Adipose tissue (tissue), 3 donors: ENCODE measurements around the gene COL4A1. TPM values are rescaled to one million over a fixed set of nuclear protein-coding genes. Genes with fewer than 3 reads are reported as not detected.

Experiments
- H3K27ac ChIP-seq: one replicate; pipeline ENCODE4 v1.5.1; 2013; ENCODE audit warnings: low read depth, low read length
- WGBS, 3 donors: extraction: QIAGEN DNeasy Blood & Tissue Kit; methylation state at CpG; one replicate each; pipeline ENCODE4 v1.1.7; 2013; 5-methylcytosine and 5-hydroxymethylcytosine counted together
- polyA plus RNA-seq, 3 donors: library from polyadenylated mRNA; stranded (reverse); fragments of 200-250 nt; gene quantifications; one replicate each; pipeline ENCODE4 v1.2.3, GENCODE V29; 2013
- donor health status: healthy with polysubstance abuse.
- donor health status: Bipolar disorder and iron deficiency.
- donor health status: healthy.

COL4A1 gene
- polyA plus RNA-seq, 3 donors, result 103 to 773 (median 225) TPM

GRCh38 chr13:110182003-110182402 lies 125.0 kb downstream of the COL4A1 start:
- 82 to 86% (median 82%) methylated on average over 11 of the region's 11 CpGs for WGBS, 3 donors

DNA sequence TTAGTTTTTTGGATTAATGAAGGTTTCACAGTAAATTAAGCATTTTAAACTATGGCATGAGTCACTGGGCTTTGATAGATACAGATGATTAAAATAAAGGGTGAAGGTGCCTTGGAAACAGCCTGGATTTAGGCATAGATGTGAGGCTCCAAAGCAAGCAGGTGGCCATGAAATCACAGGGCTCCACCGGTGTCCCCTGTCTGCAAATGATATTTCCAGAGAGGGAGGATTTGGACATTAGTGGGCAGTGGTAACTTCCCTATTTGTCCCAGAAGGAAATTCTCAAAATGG lies 127.2 kb downstream of the COL4A1 start:
- no peak overlapping the region for H3K27ac ChIP-seq
- WGBS, 3 donors, result 52 to 86% (median 80%) methylated on average over 1 of the region's 1 CpG

More at GRCh38 chr13:110182003-110182402, 125.0 kb downstream of the COL4A1 start:
- H3K27ac ChIP-seq, result no peak overlapping the region

GRCh38 chr13:110179116-110179856 lies 127.7 kb downstream of the COL4A1 start:
- no peak overlapping the region for H3K27ac ChIP-seq
- WGBS, 3 donors, result 76 to 90% (median 85%) methylated on average over 16 of the region's 16 CpGs

- 89 to 96% (median 95%) methylated on average over 8 of the region's 8 CpGs for WGBS, 3 donors
- H3K27ac ChIP-seq, result no peak overlapping the region
Measured at GRCh38 chr13:110177790-110178189, 129.2 kb downstream of the COL4A1 start.

DNA sequence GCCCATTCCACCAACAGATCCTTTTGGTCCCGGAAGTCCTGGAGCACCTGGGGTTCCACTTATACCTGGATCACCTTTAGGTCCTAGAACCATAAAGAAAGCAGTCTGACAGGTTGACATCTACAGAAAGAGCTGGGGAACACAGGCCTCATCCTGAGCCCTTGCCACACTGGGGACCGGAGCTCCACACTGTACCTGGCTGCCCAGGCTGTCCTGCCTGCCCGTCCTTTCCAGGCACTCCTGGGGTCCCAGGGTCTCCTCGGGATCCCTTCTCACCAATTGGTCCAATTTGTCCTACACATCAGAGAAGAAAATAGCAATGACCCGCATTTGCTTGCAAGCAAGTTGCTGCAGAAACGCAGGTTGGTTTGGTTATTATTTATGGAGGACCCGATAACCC lies 130.5 kb downstream of the COL4A1 start:
- H3K27ac ChIP-seq, result no peak overlapping the region
- 86 to 95% (median 95%) methylated on average over 7 of the region's 7 CpGs for WGBS, 3 donors

GRCh38 chr13:110173247-110173818 lies 133.6 kb downstream of the COL4A1 start:
- no peak overlapping the region for H3K27ac ChIP-seq

- WGBS, 3 donors, result 67 to 83% (median 77%) methylated on average over 9 of the region's 9 CpGs
- no peak overlapping the region for H3K27ac ChIP-seq
Measured at GRCh38 chr13:110170882-110171281, 136.1 kb downstream of the COL4A1 start.

GRCh38 chr13:110170020-110170790 lies 136.8 kb downstream of the COL4A1 start:
- WGBS, 3 donors, result 82 to 87% (median 83%) methylated on average over 20 of the region's 20 CpGs
- no peak overlapping the region for H3K27ac ChIP-seq

DNA sequence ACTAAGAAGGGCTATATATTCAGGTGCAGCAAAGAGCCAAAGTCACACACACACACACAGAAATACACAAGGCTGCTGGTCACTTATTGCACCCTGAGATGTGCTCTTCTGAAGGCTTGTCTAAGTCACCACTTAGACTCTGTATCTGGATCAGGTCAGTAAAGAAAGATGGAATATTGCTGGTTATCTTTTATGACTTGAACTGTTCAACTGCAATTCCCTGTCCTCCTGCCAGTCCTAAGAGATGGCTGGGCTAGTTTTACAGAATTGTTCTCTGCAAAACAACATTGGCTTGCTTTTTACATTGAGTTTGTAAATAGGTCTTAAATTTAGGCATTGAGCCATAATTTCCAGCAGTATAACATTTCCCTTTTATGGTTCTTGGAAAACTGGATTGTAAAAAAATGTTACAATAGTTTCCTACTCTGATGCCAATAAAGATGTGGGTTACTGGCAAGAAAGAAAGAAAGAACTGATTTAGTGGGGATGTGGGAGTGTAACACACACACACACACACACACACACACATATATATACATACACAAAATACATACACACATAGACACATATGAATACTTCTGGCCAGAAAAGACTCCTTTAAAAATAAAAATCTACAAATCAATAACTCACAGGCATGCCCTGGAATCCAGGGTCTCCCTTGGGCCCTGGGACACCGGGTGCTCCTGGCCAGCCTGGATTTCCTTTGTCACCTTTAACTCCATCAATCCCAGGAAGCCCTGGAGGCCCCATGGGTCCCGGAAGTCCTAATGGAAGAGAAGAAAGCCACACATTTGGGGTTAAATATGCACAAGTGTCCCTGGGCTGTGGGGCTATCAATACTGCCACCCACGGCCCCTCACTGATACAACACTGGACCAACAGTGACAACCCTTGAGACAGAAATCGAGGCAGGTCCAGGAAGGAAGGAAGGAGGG lies 137.7 kb downstream of the COL4A1 start:
- 26 to 49% (median 45%) methylated on average over 4 of the region's 4 CpGs for WGBS, 3 donors
- no peak overlapping the region for H3K27ac ChIP-seq

DNA sequence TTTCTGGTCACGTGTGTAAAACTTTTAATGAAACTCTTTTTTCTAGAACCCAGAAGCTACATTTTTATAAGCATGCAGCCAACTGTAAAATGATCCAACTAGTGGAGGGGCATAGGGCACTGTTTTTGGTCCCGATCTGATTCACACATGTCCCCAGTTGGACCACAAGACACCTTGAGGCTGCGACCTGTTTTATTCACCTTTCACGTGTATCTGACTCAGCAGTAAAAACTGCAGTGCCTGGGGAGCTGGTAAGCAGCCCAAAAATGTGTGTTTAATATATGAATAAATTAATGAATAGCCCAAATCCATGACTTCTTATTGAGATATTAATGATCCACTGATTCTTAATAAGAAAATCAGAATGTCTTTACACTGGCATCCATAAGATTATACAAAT lies 140.4 kb downstream of the COL4A1 start:
- 78 to 93% (median 92%) methylated on average over 4 of the region's 4 CpGs for WGBS, 3 donors

DNA sequence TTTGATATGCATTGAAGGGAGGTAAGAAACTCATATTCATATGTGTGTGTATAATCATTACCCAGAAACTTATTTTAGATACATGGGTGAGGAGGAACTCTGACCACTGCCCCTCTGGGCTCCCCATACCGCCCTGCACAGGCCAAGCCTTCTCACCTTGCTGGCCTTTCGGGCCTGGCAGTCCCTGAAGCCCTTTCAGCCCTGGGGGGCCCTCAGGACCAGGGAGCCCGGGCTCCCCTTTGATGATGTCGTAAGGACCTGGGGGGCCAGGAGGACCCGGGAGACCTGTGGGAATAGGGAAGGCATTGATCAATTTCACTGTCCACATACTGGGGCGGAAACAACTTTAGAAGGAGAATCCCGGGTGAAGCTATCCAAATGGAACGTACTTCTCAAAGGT lies 142.3 kb downstream of the COL4A1 start:
- no peak overlapping the region for H3K27ac ChIP-seq
- 78 to 89% (median 86%) methylated on average over 8 of the region's 8 CpGs for WGBS, 3 donors

More for the DNA sequence above, 140.4 kb downstream of the COL4A1 start:
- no peak overlapping the region for H3K27ac ChIP-seq

DNA sequence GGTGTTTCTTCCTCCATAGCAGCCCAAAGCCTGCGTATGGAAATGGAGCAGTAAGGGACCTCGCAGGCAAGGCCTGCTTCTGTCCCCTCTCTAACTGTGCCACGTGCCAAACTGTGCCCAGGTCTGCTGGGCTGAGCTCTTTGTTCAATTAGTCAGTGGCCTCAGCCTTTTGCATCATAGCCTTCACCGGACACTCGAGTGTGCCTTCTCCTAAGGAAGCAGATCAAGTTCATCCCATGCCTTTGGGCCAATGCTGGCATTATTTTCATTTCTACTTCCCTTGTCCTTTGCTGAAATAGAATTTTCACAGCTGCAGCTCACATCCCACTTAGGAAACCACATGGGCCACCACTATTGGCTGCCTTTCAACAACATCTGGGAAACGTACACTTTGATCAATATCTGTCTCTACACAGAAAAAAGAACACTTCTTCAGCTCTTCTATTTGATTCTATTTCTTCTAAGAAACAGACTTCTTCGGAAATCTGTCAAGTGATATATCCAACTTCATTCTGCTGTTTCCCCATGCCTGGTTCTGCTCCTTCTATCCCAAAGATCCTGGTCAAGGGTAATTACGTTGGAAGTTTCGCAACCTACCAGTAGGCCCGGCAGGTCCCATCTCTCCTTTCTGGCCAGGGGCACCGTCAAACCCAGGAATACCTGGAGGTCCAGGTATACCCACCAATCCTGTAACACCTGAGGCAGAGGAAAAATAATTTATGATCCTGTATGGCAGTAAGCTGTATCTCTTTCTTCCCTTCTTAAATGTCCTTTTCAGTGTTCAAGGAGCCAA lies 143.9 kb downstream of the COL4A1 start:
- 59 to 72% (median 62%) methylated on average over 11 of the region's 11 CpGs for WGBS, 3 donors
- H3K27ac ChIP-seq, result no peak overlapping the region

DNA sequence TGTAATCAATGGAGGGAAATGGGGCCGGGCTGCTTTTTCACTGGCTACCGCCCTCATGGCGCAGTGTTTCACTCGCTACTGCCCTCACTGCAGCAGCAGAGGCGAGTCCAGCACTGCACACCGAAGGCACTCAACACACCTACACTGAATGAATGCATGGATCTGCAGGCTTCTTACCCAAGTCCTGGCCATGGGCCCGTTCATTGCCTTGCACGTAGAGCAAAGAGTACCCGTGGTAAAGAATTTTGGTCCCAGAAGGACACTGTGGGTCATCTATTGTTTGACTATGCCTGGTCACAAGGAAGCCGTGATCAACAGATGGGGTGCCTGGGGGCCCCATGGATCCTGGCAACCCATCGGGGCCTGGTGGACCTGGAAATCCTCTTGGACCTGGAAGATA lies 144.9 kb downstream of the COL4A1 start:
- H3K27ac ChIP-seq, result no peak overlapping the region
- WGBS, 3 donors, result 85 to 92% (median 87%) methylated on average over 11 of the region's 11 CpGs

DNA sequence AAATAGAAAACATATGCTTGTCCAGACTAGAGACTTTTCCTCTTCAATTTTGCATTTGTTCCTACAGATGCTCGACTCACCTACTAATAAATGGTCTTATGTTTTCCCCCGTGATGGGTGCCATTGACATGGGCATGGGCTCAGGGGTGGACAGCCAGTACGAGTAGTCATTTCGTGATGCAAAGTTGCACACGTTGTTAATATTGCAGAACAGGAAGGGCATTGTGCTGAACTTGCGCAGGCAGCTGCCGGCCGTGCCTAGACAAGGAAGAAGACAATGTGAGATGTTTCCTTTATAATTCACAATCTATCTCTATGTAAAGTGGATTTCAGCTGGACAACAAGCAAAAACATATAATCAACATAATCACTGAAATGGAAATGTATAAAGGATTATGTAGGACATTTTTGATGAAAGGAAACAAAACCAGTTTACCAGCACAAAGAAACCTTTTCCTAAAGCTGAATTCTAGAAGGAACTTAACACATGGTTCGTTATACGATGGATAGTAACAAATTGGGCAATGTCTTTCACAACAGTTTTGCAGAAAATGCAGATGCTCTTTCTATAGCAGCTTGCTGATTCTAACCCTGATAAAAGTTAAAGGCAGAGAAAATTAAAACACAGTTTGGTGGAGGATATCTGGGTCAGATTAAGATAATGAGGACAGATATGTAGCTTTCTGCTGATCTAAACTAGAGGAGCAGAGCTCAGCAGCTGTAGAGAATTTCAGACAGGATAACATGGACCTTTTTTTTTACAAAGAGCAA lies 145.7 kb downstream of the COL4A1 start:
- 48 to 77% (median 60%) methylated on average over 10 of the region's 10 CpGs for WGBS, 3 donors
- no peak overlapping the region for H3K27ac ChIP-seq

DNA sequence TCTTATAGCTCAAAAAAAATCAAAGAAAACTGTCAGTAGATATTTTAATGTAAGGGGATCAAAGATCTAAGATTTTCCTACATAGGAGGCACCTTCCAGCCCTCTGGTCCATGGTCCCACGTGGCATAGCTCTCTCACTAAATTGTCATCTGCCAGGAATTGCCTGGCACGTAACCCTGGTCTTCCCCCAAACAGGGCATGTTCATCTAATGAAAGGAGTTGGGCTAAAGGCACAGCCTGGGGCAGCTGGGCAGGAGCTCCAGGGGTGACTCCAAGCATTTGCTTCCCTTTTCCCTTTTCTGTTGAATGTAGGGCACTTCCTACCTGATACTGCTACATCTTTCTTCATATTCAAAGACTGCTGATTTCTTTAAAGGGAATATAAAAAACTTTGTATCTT lies 148.7 kb downstream of the COL4A1 start:
- 37 to 67% (median 61%) methylated on average over 2 of the region's 2 CpGs for WGBS, 3 donors
- H3K27ac ChIP-seq, result no peak overlapping the region

DNA sequence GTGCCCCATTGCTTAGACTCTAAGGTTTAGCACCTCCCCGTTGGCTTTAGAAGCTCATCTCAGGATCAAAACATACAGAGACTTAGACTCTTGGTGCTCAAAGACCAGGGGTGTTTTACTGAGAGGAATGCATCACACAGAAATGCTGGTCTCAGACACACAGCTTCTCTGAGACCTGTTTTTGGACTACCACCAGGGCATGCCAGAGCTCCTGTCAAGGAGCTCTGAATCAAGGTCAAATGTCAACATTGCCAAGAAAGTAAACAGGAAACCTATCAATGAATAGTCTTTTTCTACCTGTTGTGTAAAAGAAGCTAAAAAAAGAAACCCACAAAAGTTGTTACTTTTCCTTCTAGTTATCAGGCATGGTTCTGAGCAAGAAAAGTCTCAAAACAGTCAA lies 149.2 kb downstream of the COL4A1 start:
- no peak overlapping the region for H3K27ac ChIP-seq
- WGBS, 3 donors, result 59 to 77% (median 74%) methylated on average over 1 of the region's 1 CpG

DNA sequence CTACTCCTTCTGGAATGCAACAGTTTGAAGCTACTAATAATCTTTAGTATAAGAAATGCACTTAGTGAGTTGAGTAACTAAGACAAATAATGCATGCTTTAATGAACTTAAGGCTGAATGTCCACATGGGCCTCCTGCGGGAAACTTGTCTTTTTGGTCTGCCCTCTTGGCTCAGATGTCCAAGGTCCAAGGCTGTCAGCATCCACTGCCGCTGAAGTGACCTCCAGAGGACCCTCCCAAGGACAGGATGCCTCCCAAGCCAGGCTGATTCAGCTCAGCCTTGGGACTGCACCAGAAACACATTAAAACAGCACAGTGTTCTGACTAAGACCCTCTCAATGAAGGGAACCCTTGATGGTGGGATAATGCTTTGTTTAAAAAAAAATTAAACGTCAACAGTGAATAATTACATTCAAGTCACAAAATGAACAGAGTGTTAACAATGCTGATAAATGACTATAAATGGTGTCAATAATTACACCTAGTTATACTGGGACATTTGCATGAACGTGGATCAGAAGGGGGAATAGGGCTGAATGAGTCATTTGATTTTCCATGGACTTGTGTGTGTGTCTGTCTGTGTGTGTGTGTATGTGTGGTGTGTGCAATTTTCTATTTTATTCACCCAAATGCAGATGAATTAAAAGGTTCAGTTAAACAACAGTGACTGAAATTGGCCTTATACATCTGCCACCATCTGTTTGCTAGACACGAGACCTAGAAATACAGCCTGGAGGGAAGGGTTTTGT lies 150.5 kb downstream of the COL4A1 start:
- 66 to 79% (median 79%) methylated on average over 5 of the region's 5 CpGs for WGBS, 3 donors

More for the DNA sequence above, 150.5 kb downstream of the COL4A1 start:
- no peak overlapping the region for H3K27ac ChIP-seq
